ENCODE results near the gene KCTD11. TPM values are rescaled to one million over a fixed set of nuclear protein-coding genes. Genes with fewer than 3 reads are reported as not detected.

KCTD11 gene
- total RNA-seq, 1 experiment from 2014 or later = 3.8 TPM

- Histone ChIP-seq H3K4me3 (ENCODE audit: low read depth, low read length, poor library complexity, severe bottlenecking) (peak overlapping the region; percentile 94), H3K27ac (ENCODE audit: low read depth, low read length, poor library complexity, severe bottlenecking) (peak overlapping the region; percentile 99), H3K27me3 (replicated peaks; ENCODE audit: insufficient read depth, low read depth, low read length, poor library complexity) (no peaks in the 10 kb centered on the region), H3K4me1 (ENCODE audit: insufficient read depth, low read length, poor library complexity, severe bottlenecking) (peaks cover 19% of the 10 kb centered on the region), H3K9me3 (ENCODE audit: low read depth, low read length, poor library complexity, severe bottlenecking) (no peaks in the 10 kb centered on the region), H3K36me3 (ENCODE audit: insufficient read depth, low read length, poor library complexity, severe bottlenecking) (peaks cover 37% of the 10 kb centered on the region)
- CTCF ChIA-PET = no interaction called here
- BruUV-seq (replicated peaks) = no TSS peak
- no peak for TF ChIP-seq CTCF (conservative IDR thresholded peaks at IDR 0.05; ENCODE audit: low read depth, low read length)
- TF ChIP-seq EZH2 (IDR thresholded peaks at IDR 0.05; ENCODE audit: borderline replicate concordance, low read depth, low read length, poor library complexity, severe bottlenecking) = no peak
- intact Hi-C loops (cut with micrococcal nuclease; ENCODE audit: unreplicated experiment) = loop anchor here (5.0 kb wide), 1 partner anchor 56 kb away; the partner anchor contains the start of genes CTDNEP1 and ELP5
- POLR2A ChIA-PET (ENCODE audit: low non-redundant PET) = no interaction called here
- DNase-seq (ENCODE audit: low spot score) = peak; percentile 42
Measured at GRCh38 chr17:7307686-7308624, 44.0 kb upstream of the KCTD11 start.

DNA sequence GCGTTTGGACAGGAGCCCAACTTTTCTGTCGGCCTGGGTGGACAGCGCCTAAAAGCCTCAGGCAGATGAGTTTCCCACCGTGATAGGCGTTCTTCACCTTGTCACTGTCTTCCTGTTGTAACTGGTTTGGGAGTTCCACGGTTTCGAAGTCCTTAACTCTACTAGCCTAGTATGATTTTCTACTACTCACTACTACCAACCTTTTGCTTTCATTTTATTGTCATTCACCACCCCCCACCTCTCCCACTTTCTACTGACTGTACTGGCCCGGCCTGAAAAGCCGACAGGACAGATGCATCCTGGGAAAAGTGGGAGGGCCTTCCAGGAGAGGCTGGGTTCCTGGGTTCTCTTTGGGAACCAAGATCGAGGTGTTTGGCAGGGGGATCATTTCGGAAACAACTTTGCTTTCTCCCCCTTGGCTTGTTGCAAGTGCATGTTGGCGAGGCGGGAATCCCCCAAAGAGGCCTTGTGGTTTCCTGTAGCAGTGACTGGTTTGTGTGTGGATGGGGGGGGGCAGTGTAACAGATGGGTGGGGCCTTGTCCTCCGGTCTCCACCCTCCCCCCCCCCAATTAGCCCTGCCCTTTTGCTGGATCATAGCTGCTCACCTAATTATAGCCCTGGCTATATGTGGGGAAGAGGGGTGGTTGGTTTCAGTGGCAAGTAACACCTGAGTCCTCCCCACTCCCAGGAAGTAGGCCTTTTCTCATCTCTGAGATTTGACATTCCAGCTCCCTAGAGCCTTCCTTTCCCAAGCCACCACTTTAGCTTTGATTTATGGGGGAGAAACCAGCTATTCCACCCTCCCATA is 43.1 kb upstream of the KCTD11 start:
- Histone ChIP-seq H3K4me3 (ENCODE audit: low read depth, low read length, poor library complexity, severe bottlenecking) (peak overlapping the region; percentile 94), H3K27ac (ENCODE audit: low read depth, low read length, poor library complexity, severe bottlenecking) (peak overlapping the region; percentile 99), H3K4me1 (ENCODE audit: insufficient read depth, low read length, poor library complexity, severe bottlenecking) (peaks cover 23% of the 10 kb centered on the region), H3K36me3 (ENCODE audit: insufficient read depth, low read length, poor library complexity, severe bottlenecking) (peaks cover 45% of the 10 kb centered on the region), H3K27me3 (replicated peaks; ENCODE audit: insufficient read depth, low read depth, low read length, poor library complexity) (no peaks in the 10 kb centered on the region), H3K9me3 (ENCODE audit: low read depth, low read length, poor library complexity, severe bottlenecking) (no peaks in the 10 kb centered on the region)
- ChIA-PET CTCF (interaction anchor here (0.6 kb wide), 1 partner anchor 66 kb away, joined by 5 read pairs; the partner anchor contains the start of gene GABARAP), POLR2A (ENCODE audit: low non-redundant PET) (no interaction called here)
- peak; percentile 93 for DNase-seq (ENCODE audit: low spot score)
- intact Hi-C loops (cut with micrococcal nuclease; ENCODE audit: unreplicated experiment) = loop anchor here (5.0 kb wide), 1 partner anchor 57 kb away; the partner anchor contains the start of genes CTDNEP1 and ELP5
- no peak for TF ChIP-seq CTCF (conservative IDR thresholded peaks at IDR 0.05; ENCODE audit: low read depth, low read length)
- TF ChIP-seq EZH2 (IDR thresholded peaks at IDR 0.05; ENCODE audit: borderline replicate concordance, low read depth, low read length, poor library complexity, severe bottlenecking) = no peak
- BruUV-seq (replicated peaks) = TSS peak; percentile 73

DNA sequence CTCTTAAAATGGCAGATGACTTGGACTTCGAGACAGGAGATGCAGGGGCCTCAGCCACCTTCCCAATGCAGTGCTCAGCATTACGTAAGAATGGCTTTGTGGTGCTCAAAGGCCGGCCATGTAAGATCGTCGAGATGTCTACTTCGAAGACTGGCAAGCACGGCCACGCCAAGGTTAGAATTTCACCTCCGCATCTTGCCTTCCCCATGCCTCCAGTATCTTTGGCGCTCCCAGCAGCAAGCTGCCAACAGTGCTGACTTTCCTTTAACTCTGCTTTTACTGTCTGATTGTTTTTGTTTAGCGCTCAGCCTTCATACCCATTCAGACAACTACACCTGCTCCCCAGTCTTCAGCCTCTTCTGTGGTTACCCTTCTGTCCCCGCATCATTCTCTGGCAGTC is 42.3 kb upstream of the KCTD11 start:
- POLR2A ChIA-PET (ENCODE audit: low non-redundant PET) = no interaction called here
- peak overlapping the region; percentile 94 for H3K4me3 ChIP-seq (ENCODE audit: low read depth, low read length, poor library complexity, severe bottlenecking)

More for the DNA sequence above, 42.3 kb upstream of the KCTD11 start:
- peak overlapping the region; percentile 32 for H3K27ac ChIP-seq (ENCODE audit: low read depth, low read length, poor library complexity, severe bottlenecking)
- DNase-seq (ENCODE audit: low spot score) = no peak
- peaks cover 24% of the 10 kb centered on the region for H3K4me1 ChIP-seq (ENCODE audit: insufficient read depth, low read length, poor library complexity, severe bottlenecking)
- H3K36me3 ChIP-seq (ENCODE audit: insufficient read depth, low read length, poor library complexity, severe bottlenecking) = peaks cover 47% of the 10 kb centered on the region
- no TSS peak for BruUV-seq (replicated peaks)
- intact Hi-C loops (cut with micrococcal nuclease; ENCODE audit: unreplicated experiment) = loop anchor here (5.0 kb wide), 1 partner anchor 57 kb away; the partner anchor contains the start of genes CTDNEP1 and ELP5
- TF ChIP-seq EZH2 (IDR thresholded peaks at IDR 0.05; ENCODE audit: borderline replicate concordance, low read depth, low read length, poor library complexity, severe bottlenecking) (no peak), CTCF (conservative IDR thresholded peaks at IDR 0.05; ENCODE audit: low read depth, low read length) (no peak)
- H3K9me3 ChIP-seq (ENCODE audit: low read depth, low read length, poor library complexity, severe bottlenecking) = no peaks in the 10 kb centered on the region
- CTCF ChIA-PET = interaction anchor here (0.6 kb wide), 1 partner anchor 67 kb away, joined by 5 read pairs; the partner anchor contains the start of gene GABARAP
- no peaks in the 10 kb centered on the region for H3K27me3 ChIP-seq (replicated peaks; ENCODE audit: insufficient read depth, low read depth, low read length, poor library complexity)

All from A673 (cell line).